Ascending aorta (tissue), 2 donors: ENCODE data around the gene CXCL12. TPM values are rescaled to one million over a fixed set of nuclear protein-coding genes. Genes with fewer than 3 reads are reported as not detected.
A peak's percentile ranks its signal among the peaks of the same experiment; 100 is the strongest.

Experiments used
- DNase-seq, 2 donors: peaks; one replicate each; pipeline ENCODE4 v3.0.0-alpha.2; 2019; ENCODE audit warnings: low spot score in 2 of 2
- H3K27ac ChIP-seq, 2 donors: fragments of 200-600 bp; sonication (generic); one replicate each; pipeline ENCODE4 v1.5.1; 2016 to 2017; ENCODE audit warnings: mild to moderate bottlenecking in 1 of 2
- H3K27me3 ChIP-seq: fragments of 200-600 bp; sonication (generic); one replicate; pipeline ENCODE4 v1.5.1; 2017
- H3K36me3 ChIP-seq, 2 donors: fragments of 200-600 bp; sonication (generic); one replicate each; pipeline ENCODE4 v1.5.1; 2016
- H3K4me1 ChIP-seq, 2 donors: fragments of 200-600 bp; sonication (generic); one replicate each; pipeline ENCODE4 v1.5.1; 2016 to 2017; ENCODE audit warnings: mild to moderate bottlenecking in 1 of 2
- H3K4me3 ChIP-seq, 2 donors: fragments of 200-600 bp; sonication (generic); one replicate each; pipeline ENCODE4 v1.5.1; 2016 to 2017; ENCODE audit warnings: mild to moderate bottlenecking in 1 of 2
- H3K9me3 ChIP-seq, 2 donors: fragments of 200-600 bp; sonication (generic); one replicate each; pipeline ENCODE4 v1.5.1; 2016
- intact Hi-C: fragments of 100-400 bp; cut with DNase I; formaldehyde crosslinking; loops from one replicate; pipeline ENCODE4 v1.15.1; 2023
- total RNA-seq: library from RNA; depleted of rRNA; stranded (reverse); fragments of >200 nt; gene quantifications from one replicate; pipeline ENCODE4 v1.1.0, GENCODE V29; 2016
- TF ChIP-seq, protein P1 (sequence below), 3 experiments: fragments of 200-600 bp in 2 of 3; fragments of 450-650 bp in 1 of 3; sonication (generic) in 2 of 3; IDR thresholded peaks; one replicate each; pipeline ENCODE4 v1.5.1; 2016 to 2019; ENCODE audit warnings: antibody characterized with exemption in 3 of 3, mild to moderate bottlenecking in 1 of 3, moderate library complexity in 1 of 3

The CXCL12 gene
- total RNA-seq, 1 donor from 2014 or later: 288 TPM

DNA sequence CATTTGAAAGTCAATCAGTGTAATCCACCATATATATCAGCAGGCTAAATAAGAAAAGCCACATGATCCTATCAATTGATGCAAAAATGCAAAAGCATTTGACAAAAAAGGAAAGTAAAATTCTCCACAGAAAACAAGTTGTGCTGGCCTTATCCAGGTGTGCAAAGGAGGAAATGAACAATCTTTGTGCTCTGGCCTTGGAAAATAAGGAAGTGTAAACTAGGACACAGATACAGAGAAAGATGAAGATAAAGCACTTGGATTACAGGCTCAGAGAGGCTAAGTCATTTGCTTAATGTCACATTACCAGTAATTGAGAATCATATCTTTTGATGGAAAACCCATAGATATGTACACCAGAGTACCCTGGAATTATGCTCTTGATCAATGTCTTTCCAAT is 54.5 kb downstream of the CXCL12 start:
- H3K9me3 ChIP-seq: no peaks in the 10 kb centered on the region
- DNase-seq: no peak
- no peaks in the 10 kb centered on the region for H3K36me3 ChIP-seq
- H3K4me3 ChIP-seq: no peak overlapping the region
- TF ChIP-seq, protein P1, sequence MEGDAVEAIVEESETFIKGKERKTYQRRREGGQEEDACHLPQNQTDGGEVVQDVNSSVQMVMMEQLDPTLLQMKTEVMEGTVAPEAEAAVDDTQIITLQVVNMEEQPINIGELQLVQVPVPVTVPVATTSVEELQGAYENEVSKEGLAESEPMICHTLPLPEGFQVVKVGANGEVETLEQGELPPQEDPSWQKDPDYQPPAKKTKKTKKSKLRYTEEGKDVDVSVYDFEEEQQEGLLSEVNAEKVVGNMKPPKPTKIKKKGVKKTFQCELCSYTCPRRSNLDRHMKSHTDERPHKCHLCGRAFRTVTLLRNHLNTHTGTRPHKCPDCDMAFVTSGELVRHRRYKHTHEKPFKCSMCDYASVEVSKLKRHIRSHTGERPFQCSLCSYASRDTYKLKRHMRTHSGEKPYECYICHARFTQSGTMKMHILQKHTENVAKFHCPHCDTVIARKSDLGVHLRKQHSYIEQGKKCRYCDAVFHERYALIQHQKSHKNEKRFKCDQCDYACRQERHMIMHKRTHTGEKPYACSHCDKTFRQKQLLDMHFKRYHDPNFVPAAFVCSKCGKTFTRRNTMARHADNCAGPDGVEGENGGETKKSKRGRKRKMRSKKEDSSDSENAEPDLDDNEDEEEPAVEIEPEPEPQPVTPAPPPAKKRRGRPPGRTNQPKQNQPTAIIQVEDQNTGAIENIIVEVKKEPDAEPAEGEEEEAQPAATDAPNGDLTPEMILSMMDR (IDR thresholded peaks at IDR 0.05): no peak
- H3K27ac ChIP-seq: no peak overlapping the region
- H3K27me3 ChIP-seq: no peaks in the 10 kb centered on the region
- H3K4me1 ChIP-seq: no peaks in the 10 kb centered on the region
- intact Hi-C loops: no loop called here

- Histone ChIP-seq H3K4me3 (no peak overlapping the region), H3K27me3 (no peaks in the 10 kb centered on the region), H3K27ac (no peak overlapping the region), H3K36me3 (no peaks in the 10 kb centered on the region), H3K9me3 (no peaks in the 10 kb centered on the region), H3K4me1 (no peaks in the 10 kb centered on the region)
- peak in 1 of 2 donors; percentile 22 for DNase-seq
- intact Hi-C loops: no loop called here
- TF ChIP-seq, protein P1 (IDR thresholded peaks at IDR 0.05): no peak
These were observed 57.4 kb downstream of the CXCL12 start for GRCh38 chr10:44327461-44327860.
